Right ventricle myocardium superior (tissue), 1 donor: Measurements from ENCODE around the gene BMAL1. TPM values are rescaled to one million over a fixed set of nuclear protein-coding genes. Genes with fewer than 3 reads are reported as not detected.
"Not testable (repeated sequence)": the region's sequence is repeated elsewhere in the genome, so short reads cannot be mapped to it uniquely, and the experiment has no call there.

Source experiments
- ATAC-seq: fragments of 200-7000 bp; cut with Tn5 transposase; one replicate; pipeline ENCODE4 v1.9.1; 2020; ENCODE audit warnings: mild to moderate bottlenecking; ENCODE audit not compliant: poor library complexity
- DNase-seq: peaks from one replicate; pipeline ENCODE4 v3.0.0-alpha.2; 2020
- intact Hi-C: fragments of 100-400 bp; cut with DNase I; formaldehyde crosslinking; loops from one replicate; pipeline ENCODE4 v1.11.2; 2022
- total RNA-seq: library from RNA; stranded (reverse); fragmentation: NEBNext Ultra II Directional; extraction: Animal tissue kit (Norgen Biotek cat#: 25700); gene quantifications from one replicate; pipeline ENCODE4 v1.2.1, GENCODE V29; 2021
- donor health status: DM: no; HTN: yes; CAD: no; lungs with severe emphysema.

BMAL1 gene
- total RNA-seq, 1 donor from 2014 or later, result 9.8 TPM

- intact Hi-C loops, result no loop called here
- DNase-seq, result no peak
- ATAC-seq, result no peak
Observed at GRCh38 chr11:13391217-13391616, 113.6 kb downstream of the BMAL1 start.

- intact Hi-C loops, ATAC-seq, DNase-seq: not testable (repeated sequence)
Observed at GRCh38 chr11:13398335-13398734, 120.7 kb downstream of the BMAL1 start.

- no peak for ATAC-seq
- DNase-seq, result no peak
- intact Hi-C loops, result no loop called here
Observed at GRCh38 chr11:13405220-13405619, 127.6 kb downstream of the BMAL1 start.

- intact Hi-C loops, result no loop called here
- DNase-seq (no peak), ATAC-seq (no peak)
Observed at GRCh38 chr11:13415201-13415600, 137.6 kb downstream of the BMAL1 start.

GRCh38 chr11:13421561-13421960 lies 144.0 kb downstream of the BMAL1 start:
- no peak for ATAC-seq
- DNase-seq, result no peak
- intact Hi-C loops, result no loop called here

GRCh38 chr11:13423372-13423771 lies 145.8 kb downstream of the BMAL1 start:
- no peak for DNase-seq
- intact Hi-C loops, result no loop called here
- no peak for ATAC-seq

- intact Hi-C loops, result no loop called here
- ATAC-seq, result no peak
- DNase-seq, result no peak
Observed at GRCh38 chr11:13427440-13427839, 149.8 kb downstream of the BMAL1 start.

- intact Hi-C loops, result no loop called here
- no peak for DNase-seq
- no peak for ATAC-seq
Observed at GRCh38 chr11:13429288-13429687, 151.7 kb downstream of the BMAL1 start.

- ATAC-seq, result no peak
- no peak for DNase-seq
- intact Hi-C loops, result no loop called here
Observed at GRCh38 chr11:13429836-13430235, 152.2 kb downstream of the BMAL1 start.

- ATAC-seq (no peak), DNase-seq (no peak)
- intact Hi-C loops, result no loop called here
Observed at GRCh38 chr11:13433437-13433836, 155.8 kb downstream of the BMAL1 start.

- ATAC-seq, result no peak
- intact Hi-C loops, result no loop called here
- no peak for DNase-seq
Observed at GRCh38 chr11:13434247-13435205, 156.9 kb downstream of the BMAL1 start.

GRCh38 chr11:13436836-13437235 lies 159.2 kb downstream of the BMAL1 start:
- ATAC-seq, DNase-seq, intact Hi-C loops: not testable (repeated sequence)

Other genes starting within 250 kb of the BMAL1 start
- 17.8 TPM for gene BTBD10, start 185.4 kb downstream of the BMAL1 start, total RNA-seq
- not detected for gene PTH, start 218.2 kb downstream of the BMAL1 start, total RNA-seq